NCI-H526 (cell line): Measurements from ENCODE around the gene CISD3.

Experiments
- DNase-seq, 2 experiments: peaks; one replicate each; lab custom pipeline; 2025; lab: John Stamatoyannopoulos, UW

The CISD3 gene

DNA sequence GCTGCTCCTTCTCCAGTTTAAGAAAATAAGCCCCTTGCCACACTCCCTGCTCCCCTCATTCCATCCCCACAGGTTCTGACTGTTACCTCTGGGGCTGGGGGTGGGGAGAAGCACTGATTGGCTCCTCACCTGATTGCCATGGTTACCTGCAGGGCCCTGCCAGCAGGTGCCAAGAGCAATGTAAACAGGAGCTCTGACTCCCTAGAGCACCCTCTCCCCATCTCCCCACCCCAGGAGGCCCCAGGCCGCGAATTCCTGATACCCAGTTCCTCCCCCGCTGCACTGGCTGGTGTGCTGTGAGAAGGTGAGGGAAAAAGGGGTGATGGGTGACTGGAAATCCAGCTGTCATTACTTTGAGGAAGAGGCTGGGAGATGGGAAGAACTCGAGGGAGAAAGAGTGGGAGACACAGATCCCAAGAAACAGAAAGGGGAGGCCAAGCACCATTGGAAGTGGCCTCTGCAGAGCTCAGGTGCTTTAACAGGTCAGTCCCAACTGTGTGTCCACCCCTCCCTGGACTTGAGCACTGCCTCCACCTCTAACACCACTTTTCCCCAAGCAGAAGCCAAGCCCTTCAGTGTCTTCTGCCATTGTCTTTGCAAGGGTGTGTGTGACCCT lies 13.5 kb downstream of the CISD3 start:
- peak; percentile 4 to 65 for DNase-seq

- DNase-seq: no peak
Measured at GRCh38 chr17:38745545-38745944, 15.4 kb downstream of the CISD3 start.

GRCh38 chr17:38746004-38746848 lies 16.1 kb downstream of the CISD3 start:
- DNase-seq: no peak

- peak in 1 of 2 experiments; percentile 26 for DNase-seq
Measured at GRCh38 chr17:38746849-38747462, 16.8 kb downstream of the CISD3 start.

GRCh38 chr17:38747463-38748148 lies 17.5 kb downstream of the CISD3 start:
- DNase-seq: peak in 1 of 2 experiments; percentile 72

GRCh38 chr17:38748149-38748891 lies 18.2 kb downstream of the CISD3 start, which contains the start of gene PCGF2:
Gene PCGF2, minus strand, starts transcription at chr17:38748336. Its CDS starts 7,934 bp downstream, at chr17:38740402.
- DNase-seq: peak; percentile 89 to 96

DNA sequence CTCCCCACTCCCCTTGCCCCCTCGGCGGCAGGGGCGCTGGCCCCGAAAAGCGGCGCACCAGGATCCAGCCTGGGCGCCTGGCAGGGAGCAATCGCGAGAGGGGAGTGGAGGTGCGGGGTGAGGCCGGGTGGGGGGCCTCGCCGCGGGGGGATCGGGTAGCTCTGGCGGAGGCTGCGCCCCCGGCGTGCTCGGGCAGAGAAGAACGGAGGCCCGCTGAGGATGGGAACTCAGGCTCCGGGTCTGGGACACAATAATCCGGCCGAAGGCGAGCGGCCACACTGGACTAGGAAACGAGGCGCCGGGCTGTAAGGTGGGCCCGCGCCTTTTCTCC lies 18.7 kb downstream of the CISD3 start:
- DNase-seq: no peak

DNA sequence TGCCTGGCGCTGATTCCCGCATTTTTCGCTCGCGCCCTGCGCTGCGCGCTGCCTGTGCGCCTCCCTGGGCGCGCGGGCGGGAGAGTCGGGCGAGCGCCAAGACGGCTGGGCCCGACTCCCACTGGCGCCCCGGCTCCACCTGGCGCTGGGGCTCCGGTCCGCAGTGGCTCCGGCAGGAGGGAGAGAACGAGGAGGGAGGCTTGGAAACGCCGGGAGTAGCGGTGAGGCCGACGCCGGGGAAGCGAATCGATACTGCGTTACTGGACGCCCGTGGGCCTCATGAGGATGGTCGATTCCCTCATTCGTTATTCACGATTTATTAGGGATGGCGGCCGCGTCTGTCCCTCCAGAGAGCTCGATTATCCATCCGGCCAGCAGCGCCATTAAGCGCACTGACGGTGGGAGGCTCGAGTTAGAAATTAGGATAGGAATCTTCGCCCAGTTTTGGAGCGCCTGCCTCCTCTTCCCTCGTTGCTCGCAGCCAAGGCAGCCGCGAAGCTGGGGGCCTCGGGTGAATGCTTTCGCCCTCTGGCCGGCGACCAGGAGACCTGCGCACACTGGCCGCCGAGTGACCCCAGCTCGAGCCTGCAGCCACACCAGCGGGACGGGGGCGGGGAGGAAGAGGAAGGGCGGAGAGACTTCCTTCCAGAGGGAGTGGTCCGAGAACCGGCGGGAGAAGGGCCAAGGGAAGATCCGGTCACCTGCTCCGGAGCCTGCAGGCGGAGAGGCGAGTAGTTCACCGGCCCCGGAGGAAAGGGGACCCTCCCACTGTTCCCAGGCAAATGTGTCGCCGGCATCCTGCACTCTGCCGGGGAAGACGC lies 19.3 kb downstream of the CISD3 start:
- DNase-seq: peak; percentile 58 to 87

GRCh38 chr17:38750044-38750311 lies 19.8 kb downstream of the CISD3 start:
- DNase-seq: no peak

DNA sequence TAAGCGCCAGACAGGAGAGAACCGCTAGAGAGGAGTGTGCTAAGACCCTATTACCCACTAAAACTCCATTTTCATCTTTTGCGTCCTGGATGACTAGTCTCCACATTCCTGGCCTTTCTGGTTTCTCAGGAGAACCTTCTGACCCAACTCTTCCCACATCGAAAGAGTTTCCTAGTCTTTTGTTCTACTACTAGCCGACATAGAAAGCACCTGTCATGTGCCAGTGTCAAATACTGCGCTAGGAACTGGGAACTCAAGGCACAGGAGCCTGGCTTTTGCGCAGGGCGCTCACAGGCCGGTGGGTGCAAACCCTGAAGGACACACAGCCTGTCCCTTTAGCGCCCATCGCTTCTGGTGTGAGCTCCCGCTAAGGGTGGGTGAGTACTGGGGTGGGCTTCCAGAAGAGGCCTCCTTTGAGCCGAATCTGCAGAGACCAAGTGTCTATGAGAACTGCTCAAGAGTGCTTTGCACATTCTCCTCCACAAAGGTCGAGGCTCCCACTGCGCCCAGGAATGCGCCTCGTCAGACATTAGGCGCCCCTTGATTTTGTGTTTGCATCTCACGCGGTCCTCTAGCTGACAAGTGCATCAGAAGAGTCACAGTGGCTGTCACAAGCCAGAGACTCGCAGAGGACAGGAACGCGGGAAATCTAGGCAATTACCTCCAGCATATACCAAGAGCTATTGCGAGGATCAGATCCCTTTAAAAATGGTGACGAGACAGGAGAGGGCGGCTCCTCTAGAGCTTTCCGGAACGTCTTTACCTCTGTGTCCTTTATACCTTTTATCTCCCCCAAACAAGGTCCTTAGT lies 20.4 kb downstream of the CISD3 start:
- peak; percentile 29 to 63 for DNase-seq

- DNase-seq: peak; percentile 42 to 59
Measured at GRCh38 chr17:38751144-38751807, 21.1 kb downstream of the CISD3 start.

- DNase-seq: peak; percentile 71 to 88
Measured at GRCh38 chr17:38751808-38752307, 21.7 kb downstream of the CISD3 start.

DNA sequence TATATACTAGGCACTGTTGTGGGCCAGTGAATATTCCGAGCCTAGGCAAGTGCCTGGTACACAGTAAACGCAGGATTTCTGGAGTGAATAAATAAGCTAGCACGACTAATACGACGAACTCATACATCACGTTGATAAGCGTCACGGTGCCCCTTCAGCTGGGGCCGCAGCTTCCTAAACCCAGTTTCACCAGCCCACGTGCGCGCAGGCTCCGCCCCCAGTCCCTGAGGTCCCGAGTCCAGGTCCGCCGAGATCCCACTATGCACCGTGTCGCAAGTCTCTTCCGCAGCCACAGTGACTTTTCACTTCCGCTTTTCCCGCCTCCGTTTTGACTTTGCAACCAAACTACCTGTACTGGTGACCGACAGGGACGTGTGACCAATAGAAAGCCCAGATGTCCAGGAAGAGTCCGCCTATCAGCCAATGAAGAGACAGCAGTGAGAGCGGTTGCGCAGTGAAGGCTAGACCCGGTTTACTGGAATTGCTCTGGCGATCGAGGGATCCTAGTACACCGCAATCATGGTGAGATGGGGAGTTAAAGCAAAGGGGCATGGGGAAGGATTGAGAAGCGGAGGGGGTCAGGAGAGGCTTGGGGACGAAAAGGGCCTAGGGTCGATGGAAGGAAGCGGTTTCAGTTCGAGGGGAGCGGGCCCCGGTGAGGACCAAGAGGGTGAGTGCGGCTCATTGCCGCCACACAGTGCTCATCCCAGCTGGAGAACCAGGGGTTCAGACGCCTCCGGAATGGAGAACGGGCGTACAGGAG lies 22.3 kb downstream of the CISD3 start, which contains the start of gene PSMB3:
Gene PSMB3 (plus strand): TSS at position 434 of the 763 bp plus-strand sequence. CDS start 86 bp downstream, at position 520.
- DNase-seq: peak; percentile 99

- no peak for DNase-seq
Measured at GRCh38 chr17:38753071-38753506, 22.9 kb downstream of the CISD3 start.

GRCh38 chr17:38761612-38762011 lies 31.5 kb downstream of the CISD3 start:
- peak in 1 of 2 experiments; percentile 47 for DNase-seq

DNA sequence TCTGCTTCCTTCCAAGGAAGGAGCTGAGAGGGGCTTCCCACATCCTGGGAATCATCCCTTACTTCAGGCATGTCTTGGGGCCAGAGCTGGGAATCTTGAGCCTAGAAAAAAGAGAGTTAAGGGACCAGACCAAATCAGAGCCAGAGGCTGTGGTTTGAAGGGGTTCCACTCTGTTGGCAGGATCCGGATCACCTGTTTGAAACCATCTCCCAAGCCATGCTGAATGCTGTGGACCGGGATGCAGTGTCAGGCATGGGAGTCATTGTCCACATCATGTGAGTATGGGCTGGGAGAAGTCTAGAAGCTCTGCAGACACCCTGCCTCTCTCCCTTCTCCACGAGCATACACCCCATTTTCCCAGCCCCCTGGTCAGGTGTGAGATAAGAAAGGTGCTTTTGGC lies 32.1 kb downstream of the CISD3 start:
- no peak for DNase-seq

DNA sequence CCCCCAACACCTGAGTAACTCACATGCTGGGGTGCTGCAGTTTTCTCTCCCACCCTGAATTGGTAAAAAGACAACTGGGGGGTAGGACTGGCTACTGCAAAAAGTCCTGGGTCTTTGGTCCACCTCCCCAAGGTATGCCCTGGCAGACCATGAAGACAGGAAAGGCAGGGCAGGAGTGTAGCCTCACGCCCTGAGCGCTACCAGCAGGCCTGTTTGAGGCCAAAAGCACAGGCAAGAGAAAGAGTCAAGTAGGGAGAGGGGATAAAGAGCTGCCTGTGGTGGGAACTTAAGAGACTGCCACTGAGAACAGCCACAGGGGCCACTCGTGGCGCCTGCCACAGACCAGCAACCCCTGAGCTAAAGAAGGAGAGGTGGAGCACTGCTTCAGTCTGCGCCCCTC lies 36.2 kb downstream of the CISD3 start:
- DNase-seq: no peak

- DNase-seq: no peak
Measured at GRCh38 chr17:38768417-38768816, 38.3 kb downstream of the CISD3 start.
